HUDEP-2 (cell line): Measurements from ENCODE around the gene RIC1.
"Not testable (repeated sequence)": the region's sequence is repeated elsewhere in the genome, so short reads cannot be mapped to it uniquely, and the experiment has no call there.

Experiments
- DNase-seq, 76 experiments: peaks; one replicate each; lab custom pipeline; 2025; ENCODE audit not compliant: unreplicated experiment in 76 of 76; lab: John Stamatoyannopoulos, UW

RIC1 gene

GRCh38 chr9:5784526-5785315 is 155.8 kb downstream of the RIC1 start:
- no peak for DNase-seq

DNA sequence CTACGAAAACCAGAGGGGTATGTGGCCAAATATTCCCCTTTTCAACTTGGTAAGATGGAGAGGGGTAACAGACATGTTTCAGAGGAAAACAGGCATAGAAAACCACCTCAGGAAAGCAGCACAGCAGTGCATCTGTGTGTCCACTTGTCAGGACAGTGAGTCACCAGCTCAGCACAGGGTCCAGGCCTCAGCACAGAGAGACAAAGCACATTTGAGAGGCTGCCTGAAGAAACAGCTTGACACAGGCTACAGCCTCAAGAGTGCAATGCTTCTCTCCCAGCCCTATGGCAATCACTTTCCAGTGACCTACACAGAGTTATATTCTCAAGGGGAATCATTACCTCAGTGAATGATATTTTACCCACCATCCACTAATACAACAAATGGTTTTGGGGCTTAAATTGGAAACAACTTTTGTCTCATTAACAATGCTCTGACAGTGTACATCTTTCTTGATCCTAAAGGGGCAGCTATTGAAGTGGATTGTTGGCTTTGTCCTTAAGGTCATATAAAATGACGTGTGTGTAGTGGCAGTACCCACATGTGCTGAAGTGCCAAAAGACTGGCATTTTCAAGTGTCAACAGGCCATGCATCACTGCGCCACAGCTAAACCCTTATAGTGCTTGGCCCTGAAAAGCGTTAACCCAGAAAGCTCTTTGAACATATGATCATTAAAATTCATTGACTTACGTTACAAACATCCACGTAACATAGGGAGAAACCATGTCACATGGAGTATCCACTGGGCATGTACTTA is 157.6 kb downstream of the RIC1 start:
- no peak for DNase-seq

GRCh38 chr9:5787220-5787619 is 158.3 kb downstream of the RIC1 start:
- no peak for DNase-seq

DNA sequence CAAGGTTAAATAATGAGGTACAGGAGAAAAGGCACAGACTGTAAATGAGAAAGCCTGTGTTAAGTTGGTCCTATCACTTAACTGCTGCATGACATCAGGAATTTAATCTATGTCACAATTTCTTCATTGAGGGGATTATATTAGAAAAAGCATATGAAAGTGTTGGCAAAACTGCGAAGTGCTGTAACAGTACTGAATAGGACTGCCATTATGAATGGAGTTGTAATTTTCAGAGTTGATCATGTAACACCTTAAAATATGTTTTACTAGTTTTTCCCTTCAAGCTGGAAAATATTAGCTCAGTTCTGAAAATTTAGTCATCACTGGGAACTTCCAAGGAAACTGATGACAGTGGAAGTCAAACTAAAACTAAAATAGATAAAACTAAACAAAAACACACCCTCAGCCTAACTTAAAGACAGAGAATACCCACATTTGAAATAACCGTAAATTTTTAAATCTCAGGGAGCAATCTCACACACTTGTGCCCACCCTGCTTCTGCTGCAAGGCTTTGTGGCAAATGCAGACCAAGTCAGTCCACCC is 158.9 kb downstream of the RIC1 start:
- no peak for DNase-seq

GRCh38 chr9:5789489-5789888 is 160.6 kb downstream of the RIC1 start:
- no peak for DNase-seq

DNA sequence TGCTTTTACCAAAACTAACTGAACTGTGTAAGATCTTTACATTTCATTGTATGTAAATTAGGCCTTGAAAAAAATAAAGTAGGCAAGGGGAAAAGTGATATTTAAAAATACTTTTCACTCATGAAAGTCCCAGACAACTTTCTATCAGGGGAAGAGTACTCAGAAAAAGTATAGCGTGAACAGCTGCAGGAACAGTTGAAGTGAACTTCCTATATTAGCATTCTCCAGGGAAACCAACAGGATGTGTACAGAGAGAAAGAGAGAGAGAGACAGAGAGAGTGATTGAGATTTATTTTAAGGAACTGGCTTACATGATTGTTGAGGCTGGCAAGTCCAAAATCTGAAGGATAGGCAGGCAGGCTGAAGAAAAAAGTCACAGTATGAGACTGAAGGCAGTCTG is 162.0 kb downstream of the RIC1 start:
- DNase-seq = no peak

DNA sequence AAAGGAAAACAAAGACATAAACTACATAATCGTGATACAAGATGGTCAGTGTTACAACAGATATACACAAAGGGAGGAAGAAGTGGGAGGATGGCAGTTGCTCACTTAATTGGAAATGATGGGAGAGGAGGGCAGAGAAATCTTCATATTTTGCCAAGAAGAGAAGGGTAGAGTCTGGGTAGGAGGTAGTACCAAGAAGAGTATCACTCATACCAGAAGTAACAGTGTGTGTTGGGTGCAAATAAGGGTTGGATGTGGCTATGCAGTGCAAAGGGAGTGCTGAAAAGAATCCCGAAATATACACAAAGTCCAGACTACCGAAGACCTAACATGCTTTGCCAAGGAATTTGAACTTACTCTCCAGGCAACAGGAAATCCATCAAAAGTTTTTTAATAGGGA is 163.0 kb downstream of the RIC1 start:
- DNase-seq = no peak

DNA sequence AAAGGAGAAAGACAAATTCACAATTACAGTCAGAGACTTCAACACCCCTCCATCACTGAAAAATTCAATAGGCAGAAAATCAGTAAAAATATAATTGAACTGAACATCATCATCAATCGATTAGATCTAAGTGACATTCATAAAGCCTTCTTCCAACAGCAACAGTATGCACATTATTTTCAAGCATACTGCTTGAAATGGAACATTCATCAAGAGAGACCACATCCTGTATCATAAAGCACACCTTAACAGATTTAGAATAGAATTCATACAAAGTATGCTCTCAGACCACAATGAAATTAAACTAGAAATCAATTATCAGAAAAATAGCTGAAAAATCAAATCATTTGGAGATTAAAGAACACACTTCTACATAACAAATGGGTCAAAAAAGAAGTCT is 164.9 kb downstream of the RIC1 start:
- DNase-seq = no peak

DNA sequence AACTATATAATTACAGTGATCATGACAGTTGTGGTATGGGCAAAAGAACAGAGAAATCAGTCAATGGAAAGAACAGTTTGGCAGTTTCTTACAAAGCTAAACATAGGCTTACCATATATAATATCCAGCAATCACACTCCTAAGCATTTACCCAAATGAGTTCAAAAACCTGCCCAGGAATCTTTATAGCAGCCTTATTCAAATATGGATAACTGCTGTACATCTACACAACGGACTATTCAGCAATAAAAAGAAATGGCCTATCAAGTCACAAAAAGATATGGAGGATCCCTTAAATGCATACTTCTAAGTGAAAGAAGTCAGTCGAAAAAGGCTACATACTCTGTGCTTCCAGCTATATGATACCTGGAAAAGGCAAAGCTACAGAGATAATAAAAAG is 167.4 kb downstream of the RIC1 start:
- DNase-seq = no peak

GRCh38 chr9:5798581-5798980 is 169.7 kb downstream of the RIC1 start:
- no peak for DNase-seq

GRCh38 chr9:5799314-5799713 is 170.4 kb downstream of the RIC1 start:
- DNase-seq = peak in 21 of 76 experiments; percentile 1 to 37 (median 17)

GRCh38 chr9:5800378-5800777 is 171.5 kb downstream of the RIC1 start:
- DNase-seq = not testable (repeated sequence)

GRCh38 chr9:5800969-5801738 is 172.2 kb downstream of the RIC1 start:
- DNase-seq = no peak

GRCh38 chr9:5801739-5802113 is 172.8 kb downstream of the RIC1 start:
- DNase-seq = no peak

- no peak for DNase-seq
Measured at GRCh38 chr9:5805478-5805877, 176.6 kb downstream of the RIC1 start.

- no peak for DNase-seq
Measured at GRCh38 chr9:5811751-5812150, 182.8 kb downstream of the RIC1 start.

DNA sequence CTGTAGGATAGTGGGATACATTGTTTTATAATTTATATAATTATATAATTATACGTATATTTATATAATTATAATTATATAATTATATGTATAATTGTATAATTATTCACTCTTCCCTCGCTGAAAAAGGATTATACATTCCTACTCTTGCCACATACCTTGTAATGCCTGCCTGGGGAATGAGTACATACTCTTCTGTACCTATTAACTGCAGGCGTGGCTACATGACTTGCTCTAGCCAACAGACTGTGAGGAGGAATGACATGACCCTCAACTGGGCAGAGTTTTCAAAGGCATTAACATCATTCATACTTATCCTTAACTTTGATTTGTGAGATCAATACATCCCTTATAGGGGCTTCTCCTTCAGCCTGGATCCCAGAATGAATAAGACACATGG is 184.9 kb downstream of the RIC1 start:
- DNase-seq = no peak

DNA sequence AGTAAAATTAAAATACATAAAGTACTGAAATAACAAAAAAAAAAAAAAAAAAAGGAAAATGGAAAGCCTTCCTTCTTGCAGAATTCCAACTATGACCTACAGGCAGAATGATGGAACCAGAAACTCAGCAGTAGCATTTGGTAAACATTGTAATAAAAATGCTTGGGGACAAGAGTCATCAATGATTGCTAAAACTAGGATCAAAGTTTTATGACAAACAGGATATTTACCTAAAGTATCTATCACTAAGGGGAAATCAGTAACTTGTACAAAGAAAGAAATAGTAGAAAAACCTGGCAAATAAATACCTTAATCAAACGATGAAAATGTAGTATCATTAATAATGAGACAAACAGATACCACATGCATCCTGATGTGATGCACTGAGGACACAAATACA is 186.6 kb downstream of the RIC1 start:
- no peak for DNase-seq

DNA sequence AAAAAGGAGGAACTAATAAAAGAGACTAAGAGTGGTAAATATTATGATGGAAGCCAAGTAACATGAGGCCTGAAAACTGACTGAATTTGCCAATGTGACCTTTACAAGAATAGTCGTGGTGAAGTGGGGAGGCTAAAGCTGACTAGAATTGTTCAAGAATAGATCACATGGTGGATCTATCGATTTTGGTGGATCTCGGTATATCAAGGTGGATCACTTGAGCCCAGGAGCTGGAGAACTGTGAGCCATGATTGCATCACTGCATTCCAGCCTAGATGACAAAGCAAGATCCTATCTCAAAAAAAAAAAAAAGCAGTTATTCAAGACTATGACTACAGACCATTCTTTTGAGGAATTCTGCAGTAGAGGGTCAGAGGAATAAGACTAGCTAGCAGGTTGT is 189.0 kb downstream of the RIC1 start:
- DNase-seq = no peak

GRCh38 chr9:5818424-5819142 is 189.7 kb downstream of the RIC1 start:
- DNase-seq = no peak

DNA sequence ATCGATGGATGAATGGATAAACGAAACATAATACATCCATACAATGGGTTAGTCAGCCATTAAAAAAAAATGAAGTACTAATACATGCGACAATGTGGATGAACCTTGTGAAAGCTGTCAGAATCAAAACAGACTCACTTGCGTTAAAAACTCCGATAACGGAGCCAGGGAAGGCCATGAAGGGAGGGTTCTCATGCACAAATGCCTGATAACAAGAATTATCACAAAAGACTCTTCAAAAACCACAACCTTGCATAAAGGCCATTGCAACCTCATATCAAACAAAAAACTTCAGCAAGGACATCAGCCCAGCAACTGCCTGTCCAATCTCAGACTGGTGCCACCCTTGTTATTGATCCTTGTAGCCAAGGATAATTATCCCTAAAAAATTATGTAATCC is 190.3 kb downstream of the RIC1 start:
- peak in 23 of 76 experiments; percentile 9 to 59 (median 28) for DNase-seq
